GM19351 (cell line): ENCODE data around the gene AQP6.
"Not testable (repeated sequence)": the region's sequence is repeated elsewhere in the genome, so short reads cannot be mapped to it uniquely, and the experiment has no call there.

Experiments used
- ATAC-seq: cut with Tn5 transposase; IDR thresholded peaks from one replicate; pipeline ENCODE4 v1.9.1; 2021; ENCODE audit warnings: mild to moderate bottlenecking, moderate library complexity; ENCODE audit not compliant: unreplicated experiment

Gene AQP6

DNA sequence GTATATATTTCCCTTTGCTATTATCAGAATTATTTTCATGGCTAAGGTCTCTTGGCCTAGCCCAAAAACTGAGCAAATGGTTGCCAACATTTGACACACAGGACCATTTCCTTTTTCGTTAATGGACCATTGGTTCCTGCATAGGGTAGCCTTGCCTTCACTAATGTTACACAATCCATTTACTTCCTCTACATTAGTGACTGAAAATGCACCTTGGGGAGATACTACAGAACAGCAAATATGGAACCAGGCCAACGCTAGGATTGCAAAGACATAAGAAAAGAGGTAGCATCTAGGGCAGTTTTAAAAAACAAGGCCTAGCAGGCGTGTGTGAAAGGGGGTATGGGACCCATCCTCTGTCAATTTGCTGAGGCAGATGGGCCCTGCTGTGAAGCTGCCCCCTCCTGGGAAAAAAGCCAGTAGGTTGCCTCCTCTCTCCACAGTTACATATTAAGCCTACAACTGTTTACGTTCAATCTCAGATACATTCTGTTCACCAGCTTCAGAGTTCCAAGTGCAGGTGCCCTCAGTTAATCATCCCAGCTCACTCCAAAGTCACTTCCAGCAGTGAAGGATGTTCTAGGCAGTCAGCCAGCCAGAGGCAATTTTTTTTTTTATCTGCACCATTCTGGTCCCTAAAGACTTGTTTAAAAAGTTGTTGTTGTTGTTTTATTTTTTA lies 15.0 kb downstream of the AQP6 start:
- no peak for ATAC-seq

DNA sequence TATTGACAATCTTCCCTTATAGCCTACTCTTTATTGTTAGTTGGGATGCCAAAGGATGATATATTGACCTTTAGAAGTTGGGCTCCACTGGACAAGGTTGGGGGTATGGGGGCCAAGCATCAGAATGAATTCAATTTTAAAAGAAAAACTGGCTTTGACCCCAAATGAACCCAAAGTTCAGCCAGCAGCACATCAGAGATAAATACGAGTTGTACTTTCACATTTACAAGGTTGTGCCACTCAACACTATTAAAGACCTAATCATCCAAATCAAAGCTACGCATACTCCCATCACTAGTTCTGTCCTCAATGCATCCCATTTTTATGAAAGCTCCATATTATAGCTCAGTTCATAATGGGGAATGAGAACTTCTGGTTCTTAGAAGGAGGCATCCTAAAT lies 16.7 kb downstream of the AQP6 start:
- ATAC-seq, result not testable (repeated sequence)

DNA sequence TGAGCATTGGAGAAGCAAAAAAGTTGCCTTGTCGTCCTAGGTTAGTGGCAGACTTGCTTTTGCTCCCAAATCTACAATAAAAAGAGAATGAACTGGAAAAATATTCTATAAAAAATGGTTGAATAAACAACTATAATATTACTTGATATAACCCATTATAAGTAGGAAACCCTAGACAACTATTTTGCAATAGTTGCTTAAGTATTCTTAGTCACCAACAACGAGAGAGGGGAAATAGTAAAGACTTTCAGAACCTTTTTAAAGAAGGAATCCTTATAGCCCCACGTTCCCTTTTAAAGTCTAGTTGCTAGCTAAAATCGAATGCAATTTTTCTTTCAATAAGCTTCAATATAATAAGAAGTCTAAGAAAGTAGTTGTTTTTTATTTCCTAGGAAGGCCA lies 17.5 kb downstream of the AQP6 start:
- ATAC-seq, result no peak

DNA sequence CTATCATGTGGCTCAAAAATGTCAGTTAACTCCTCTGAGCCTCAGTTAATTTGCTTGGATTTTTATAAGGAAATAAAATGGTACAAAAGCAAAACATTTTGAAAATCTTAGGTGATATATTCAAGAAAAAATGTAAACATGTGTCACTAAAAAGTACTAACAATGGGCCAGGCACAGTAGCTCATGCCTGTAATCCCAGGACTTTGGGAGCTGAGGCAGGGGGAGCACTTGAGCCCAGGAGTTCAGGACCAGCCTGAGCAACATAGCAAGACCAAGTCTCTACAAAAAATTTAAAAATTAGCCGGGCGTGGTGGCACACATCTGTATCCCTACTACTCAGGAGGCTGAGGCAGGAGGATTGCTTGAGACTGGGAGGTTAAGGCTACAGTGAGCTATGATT lies 25.7 kb downstream of the AQP6 start:
- ATAC-seq, result no peak

DNA sequence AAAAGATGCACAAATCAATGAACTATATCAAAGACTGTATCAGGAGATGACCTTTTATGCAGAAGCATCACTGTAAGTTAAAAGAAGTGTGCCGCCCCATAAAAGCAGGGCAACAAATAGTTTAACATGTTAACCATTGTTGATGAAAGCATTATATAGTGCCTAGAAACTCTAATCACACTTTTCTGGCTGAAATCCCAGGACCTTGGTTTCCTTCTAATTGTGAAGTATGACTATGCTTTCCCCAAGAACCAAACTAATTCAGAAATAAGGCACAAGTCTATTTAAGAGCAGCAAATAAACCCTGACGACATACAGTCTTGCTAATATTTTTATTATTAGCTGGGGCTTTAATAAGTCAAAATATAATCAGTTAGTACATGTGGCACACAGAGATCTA lies 30.8 kb downstream of the AQP6 start:
- no peak for ATAC-seq

DNA sequence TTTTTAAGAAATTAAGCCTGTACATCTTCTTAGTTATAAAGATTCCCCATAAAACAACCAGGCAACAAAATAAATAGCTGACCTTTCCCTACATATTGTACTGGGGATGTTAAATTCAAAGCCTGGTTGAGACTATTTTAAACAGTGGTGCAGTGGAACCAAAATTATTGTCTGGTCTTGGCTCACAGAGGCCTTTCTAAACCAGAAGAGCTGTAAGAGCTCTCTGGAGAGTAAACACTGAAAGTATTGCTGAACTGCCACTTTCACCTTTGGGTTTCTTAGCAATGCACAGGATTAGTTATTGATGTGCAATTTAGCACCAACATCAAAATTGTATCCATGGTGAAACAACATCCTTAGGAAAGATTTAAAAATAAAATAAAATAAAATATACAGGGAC lies 31.9 kb downstream of the AQP6 start:
- ATAC-seq, result no peak

DNA sequence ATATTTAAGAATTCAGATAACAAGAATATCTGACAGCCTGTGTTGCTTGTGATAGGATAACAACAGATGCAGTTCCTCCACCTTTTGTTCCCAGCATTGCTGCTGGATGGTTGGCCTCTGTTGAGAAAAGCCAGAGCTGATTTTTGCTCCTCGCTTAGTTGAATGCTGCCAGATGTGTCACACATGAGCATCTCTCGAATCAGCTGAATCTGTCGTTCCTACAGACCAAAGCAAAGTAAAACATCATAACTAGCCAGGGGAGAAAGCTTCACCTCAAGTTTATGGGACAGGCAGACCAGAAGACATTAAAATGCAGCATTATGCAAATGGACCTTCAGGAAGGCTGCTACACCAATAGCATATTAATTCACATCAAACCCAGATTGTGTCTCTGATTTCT lies 32.4 kb downstream of the AQP6 start:
- ATAC-seq, result no peak

DNA sequence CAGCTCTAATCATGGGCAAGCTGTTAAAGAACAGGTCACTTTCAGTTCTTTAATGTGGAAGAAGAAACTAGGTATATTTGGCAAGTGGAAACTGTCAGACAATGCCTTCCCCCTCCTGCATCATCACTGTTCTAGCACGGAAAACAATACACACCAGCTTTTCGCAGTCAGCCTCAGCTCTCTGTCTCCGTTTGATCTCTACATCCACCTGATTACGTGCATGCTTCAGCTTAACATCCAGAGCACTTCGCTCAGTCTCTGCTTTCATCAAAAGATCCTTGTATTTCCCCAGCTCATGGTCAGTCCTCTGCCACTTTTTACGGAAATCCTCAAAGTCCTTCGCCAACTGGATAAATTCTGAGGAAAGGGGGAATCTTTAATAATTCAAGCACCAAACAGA lies 33.5 kb downstream of the AQP6 start:
- ATAC-seq, result no peak

DNA sequence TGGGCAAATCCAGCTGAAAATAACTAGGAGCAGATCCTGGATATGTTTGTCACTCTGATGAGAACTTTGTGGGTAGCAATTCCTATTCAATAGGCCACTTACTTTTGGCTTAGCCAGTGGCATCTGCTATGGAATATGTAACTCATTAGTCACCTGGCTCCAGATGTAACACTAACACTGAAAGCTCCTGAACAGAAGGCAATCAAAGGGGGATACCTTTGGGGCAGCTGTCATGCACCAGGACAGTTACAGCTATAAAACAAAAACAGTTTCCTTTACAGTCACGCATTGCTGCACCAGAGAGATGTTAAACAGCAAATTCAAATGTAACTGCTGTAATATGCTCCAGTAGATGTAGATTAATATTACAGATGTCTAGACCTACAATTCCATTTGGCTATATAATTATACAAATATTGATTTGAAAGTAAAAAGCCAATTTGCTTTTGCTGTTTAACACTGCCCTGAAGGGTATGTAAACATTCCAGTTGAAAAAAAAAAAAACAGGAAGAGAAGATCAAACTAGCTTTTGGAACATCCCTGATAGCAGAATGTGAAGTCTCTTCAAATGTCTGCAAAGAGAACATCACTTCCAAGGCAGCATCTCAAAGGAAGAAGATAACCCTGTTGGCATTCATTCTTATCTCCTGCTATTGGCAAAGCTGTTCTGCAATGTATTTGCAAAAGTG lies 34.2 kb downstream of the AQP6 start:
- no peak for ATAC-seq

DNA sequence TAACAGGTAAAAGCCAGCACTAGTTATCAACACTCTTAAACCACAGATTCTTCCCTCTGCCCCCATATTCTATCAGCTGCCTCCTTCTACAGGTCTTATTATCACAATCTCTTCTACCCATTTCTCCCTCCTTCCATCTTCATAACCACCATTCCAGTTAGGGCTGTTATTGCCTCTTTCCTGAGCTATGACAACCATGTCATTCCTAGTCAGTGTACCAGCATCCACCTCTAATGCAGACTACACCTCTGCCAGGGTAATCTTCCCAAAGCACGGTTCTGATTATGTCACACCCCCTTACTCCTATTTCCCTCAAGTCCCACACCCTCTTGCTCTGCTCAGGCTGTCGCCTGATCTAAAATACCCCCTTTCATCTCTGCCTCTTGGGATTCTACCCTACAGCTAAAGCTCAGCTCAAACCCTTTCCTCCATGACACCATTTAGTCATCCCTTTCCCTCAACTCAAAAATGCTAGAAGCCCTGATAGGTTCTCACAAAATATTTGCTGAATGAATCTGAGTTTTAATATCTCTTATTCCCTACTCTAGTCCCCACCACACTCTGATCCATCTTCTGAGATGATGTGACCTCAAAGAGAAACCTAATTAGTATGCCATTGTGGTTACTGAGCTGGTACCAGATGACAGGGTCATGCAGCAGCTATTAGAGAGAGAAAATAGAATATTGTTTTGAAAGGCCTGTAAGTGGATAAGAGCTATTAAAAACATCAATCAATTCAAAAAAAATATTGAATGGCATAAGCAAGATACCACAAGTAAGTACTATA lies 40.8 kb downstream of the AQP6 start:
- no peak for ATAC-seq

DNA sequence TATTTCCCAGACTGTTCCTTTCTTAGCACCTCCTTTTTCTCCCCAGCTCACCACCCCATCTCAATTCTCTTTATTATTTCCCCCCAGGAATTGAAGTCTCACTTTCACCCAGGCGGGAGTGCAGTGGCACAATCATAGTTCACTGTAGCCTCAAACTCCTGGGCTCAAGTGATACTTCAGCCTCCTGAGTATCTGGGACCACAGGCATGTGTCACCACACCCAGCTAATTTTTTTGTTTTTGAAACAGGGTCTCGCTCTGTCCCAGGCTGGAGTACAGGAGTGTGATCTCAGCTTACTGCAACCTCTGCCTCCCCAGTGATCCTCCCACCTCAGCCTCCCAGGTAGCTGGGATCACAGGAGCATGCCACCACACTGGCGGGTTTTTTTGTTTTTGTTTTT lies 41.6 kb downstream of the AQP6 start:
- ATAC-seq, result no peak

DNA sequence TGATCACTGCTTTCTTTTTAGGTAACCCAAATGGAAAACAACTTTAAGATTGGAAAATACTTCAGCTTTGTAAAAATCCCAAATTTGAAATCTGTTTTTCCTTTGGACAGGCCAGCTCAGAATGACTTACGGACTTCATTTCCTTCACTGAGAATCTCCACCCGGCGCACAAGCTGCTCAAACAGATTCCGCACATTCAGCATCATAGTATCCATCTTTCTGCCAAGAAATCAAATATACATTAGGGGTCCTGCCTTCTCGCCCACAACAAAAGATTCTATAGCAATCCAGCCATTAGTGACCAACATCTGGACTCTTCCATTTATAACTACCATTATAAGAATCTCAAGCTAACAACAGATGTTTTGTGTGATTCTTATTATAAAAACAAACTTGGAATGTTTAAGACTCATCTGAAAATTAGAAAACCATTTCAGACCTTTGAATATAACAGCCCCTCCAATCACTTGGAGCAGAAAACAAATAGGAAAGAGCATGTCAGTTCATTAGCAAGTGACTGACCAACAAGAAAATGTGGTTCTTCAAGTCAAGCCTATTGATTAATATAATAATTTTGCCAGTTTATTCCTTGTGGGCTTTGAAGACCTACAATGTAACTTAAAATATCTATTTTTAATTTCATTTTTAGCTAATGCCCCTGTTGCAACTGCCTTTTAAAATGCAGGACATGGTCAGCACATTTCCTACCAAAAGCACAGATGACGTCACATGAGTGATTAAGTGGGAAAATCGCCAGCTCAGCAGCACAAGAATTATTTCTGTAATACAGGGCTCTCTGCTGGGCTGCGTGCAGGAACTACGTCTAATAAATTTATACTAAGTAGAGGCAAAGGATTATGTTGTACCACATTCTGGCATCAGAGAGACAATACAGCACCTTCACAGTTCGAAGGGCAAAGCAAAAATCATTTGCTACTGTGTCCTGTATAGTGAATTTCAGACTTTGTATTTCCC lies 44.0 kb downstream of the AQP6 start:
- ATAC-seq, result no peak

DNA sequence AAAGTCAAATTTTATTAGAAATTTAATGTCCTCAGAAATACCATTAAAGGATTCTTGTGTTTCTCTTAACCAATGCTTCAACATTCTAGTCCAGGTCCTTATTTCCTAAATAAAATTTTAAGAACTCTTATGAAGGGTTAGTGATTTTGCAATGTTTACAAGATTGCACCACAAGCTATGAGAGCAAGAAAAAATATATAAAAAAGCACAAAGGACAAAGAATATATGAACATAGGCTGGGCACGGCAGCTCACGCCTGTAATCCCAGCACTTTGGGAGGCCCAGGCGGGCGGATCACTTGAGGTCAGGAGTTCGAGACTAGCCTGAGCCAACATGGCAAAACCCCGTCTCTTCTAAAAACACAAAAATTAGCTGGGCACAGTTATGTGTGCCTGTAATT lies 44.9 kb downstream of the AQP6 start:
- ATAC-seq, result no peak

DNA sequence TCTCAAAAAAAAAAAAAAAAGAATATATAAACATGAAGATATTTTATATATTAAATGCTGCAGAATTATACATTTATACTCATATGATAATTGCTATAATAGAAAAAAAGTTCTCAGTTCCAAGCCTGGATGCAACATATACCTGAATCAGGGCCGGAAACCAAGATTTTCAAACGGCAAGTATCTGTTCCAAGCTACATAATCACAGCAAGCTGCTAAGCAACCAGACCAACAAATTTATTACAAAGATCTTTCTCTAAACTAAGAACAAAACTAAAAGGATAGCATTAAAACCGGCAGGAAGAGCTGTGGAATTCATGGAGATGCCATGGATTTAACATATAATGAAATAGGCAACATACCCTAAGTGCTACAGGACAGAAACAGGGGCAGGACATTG lies 45.4 kb downstream of the AQP6 start:
- no peak for ATAC-seq

DNA sequence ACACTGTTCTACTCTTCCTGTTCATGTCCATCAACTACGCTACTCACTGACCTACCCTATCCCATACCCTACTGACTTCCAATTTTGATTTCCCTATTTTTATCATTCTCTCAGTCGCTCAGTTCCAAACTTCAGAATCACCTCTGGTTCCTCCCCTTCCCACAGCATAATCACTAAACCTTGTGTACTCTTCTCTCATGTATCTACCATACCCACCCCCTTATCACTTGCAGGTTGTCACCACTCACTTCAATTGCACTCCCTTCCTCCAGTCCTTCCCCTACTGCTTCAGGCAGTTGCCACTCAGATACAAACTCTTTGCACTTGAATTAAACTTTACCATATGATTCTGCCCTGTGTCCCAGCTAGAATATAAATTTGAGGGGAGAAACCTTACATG lies 46.2 kb downstream of the AQP6 start:
- ATAC-seq, result no peak

DNA sequence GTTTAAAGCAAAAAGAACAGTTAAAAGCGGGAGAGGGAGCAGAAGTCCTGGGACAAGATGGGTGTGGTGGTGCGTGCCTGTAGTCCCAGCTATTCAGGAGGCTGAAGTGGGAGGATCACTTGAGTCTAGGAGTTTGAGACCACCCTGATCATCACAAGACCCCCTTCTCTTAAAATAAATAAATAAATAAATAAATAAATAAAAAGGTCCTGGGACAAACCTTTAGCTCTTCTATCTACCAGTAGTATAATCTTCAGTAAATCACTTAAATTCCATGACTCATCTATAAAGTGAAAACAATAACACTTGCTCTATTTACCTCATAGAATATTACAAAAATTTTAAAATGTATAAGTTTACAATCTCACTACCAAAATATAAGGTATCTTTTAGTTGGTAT lies 46.8 kb downstream of the AQP6 start:
- no peak for ATAC-seq

DNA sequence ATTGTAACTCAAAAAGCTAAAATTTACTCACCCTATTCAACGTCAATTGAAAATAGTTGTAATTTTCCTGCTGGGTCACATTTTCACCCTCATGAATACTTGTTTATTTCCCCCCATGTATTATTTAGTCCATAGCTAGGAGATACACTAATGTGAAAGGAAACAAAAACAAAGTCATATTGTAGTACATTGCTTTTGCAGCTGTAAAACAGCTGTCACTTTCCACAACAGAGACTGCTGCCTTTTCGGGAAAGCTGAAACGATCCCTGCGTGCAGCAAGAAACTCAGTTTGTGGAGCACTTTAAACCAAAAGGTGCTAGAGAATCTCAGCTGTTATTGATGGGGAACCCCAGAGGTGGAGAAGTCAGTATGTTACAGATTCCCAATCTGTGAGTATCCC lies 48.3 kb downstream of the AQP6 start:
- no peak for ATAC-seq

DNA sequence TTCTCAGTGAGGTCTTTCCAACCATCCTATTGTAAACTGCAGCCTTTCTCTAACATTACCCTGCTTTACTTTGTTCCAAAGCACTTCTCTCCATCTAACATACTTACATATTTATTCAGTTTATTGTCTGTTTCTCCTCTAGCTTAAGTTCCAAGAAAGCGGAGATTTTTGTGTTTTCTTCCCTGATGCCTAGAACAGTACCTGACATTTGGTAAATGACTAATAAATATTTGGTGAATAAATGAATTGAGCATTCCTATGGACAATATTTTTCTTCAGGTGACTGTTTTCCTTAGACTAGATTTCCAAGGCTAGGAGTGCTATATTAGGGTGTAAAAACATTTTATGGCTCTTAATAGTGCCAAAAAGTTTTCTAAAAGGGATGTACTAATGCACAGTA lies 50.2 kb downstream of the AQP6 start:
- ATAC-seq, result no peak

DNA sequence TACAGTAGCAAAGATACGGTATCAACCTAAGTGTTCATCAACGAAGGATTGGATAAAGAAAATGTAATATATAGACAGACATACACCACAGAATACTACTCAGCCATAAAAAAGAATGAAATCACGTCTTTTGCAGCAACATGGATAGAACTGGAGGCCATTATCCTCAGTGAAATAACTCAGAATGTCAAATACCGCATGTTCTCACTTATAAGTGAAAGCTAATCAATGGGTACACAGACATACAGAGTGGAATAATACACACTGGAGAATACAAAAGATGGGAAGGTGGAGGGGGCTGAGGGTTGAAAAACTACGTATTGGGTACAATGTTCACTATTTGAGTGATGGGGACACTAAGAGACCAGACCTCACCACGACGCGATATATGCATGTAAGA lies 51.5 kb downstream of the AQP6 start:
- ATAC-seq, result no peak

DNA sequence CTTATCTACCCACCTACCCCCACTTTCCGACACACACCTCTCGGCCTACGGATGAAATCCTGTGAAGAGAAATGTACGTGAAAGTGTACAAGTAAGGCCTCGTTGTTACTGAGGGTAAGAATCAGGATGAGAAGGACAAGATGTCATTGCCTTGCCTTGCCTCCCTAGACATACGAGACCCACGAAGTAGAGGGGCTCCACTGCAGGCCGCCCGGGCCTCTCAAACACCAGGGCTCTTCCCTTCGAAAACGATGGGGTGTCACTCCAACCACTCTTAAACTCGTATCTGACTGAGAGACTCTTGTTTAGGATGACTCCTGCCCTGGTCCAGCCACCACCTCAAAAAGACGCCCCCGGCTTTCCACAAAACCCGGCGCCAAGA lies 52.0 kb downstream of the AQP6 start:
- ATAC-seq, result peak; percentile 23
